Body of pancreas (tissue), 4 donors: ENCODE data around the gene BASP1. TPM values are rescaled to one million over a fixed set of nuclear protein-coding genes. Genes with fewer than 3 reads are reported as not detected.

Experiments
- ATAC-seq: fragments of 150-250 bp; one replicate; pipeline ENCODE4 v1.9.1; 2016
- DNase-seq, 4 donors: peaks; one replicate each; pipeline ENCODE4 v3.0.0-alpha.2; 2019
- H3K27ac ChIP-seq, 4 donors: fragments of 200-600 bp; sonication (generic); 1 replicate in 3 of 4; 2 replicates in 1 of 4; pipeline versions ENCODE4 v1.5.1 to v1.6.1; 2016 to 2019; ENCODE audit warnings: mild to moderate bottlenecking in 1 of 4, mixed read lengths in 1 of 4, moderate library complexity in 1 of 4
- H3K27me3 ChIP-seq, 2 donors: fragments of 200-600 bp; sonication (generic); one replicate each; pipeline ENCODE4 v1.6.0; 2016; ENCODE audit warnings: mild to moderate bottlenecking in 1 of 2
- H3K36me3 ChIP-seq, 2 donors: fragments of 200-600 bp; sonication (generic); replicated peaks in 1 of 2; 2 replicates each; pipeline ENCODE4 v1.5.1; 2016; ENCODE audit warnings: low read depth in 2 of 2; ENCODE audit not compliant: insufficient read depth in 1 of 2
- H3K4me1 ChIP-seq: fragments of 200-600 bp; sonication (generic); one replicate; pipeline ENCODE4 v1.6.0; 2016
- H3K4me3 ChIP-seq, 2 donors: fragments of 200-600 bp; sonication (generic); 1 replicate in 1 of 2; 2 replicates in 1 of 2; pipeline ENCODE4 v1.5.1; 2016 to 2019
- H3K9me3 ChIP-seq, 3 donors: fragments of 200-600 bp; sonication (generic); 1 replicate in 2 of 3; 2 replicates in 1 of 3; pipeline ENCODE4 v1.5.1; 2016
- POLR2A ChIP-seq, 3 donors: fragments of 450-650 bp; IDR thresholded peaks; one replicate each; pipeline ENCODE4 v1.6.1; 2016; ENCODE audit warnings: antibody characterized with exemption in 3 of 3, mild to moderate bottlenecking in 2 of 3
- WGBS, 2 donors: methylation state at CpG; one replicate each; pipeline ENCODE4 v1.1.5; 2017; 5-methylcytosine and 5-hydroxymethylcytosine counted together
- intact Hi-C: fragments of 100-400 bp; cut with DNase I; formaldehyde crosslinking; loops from one replicate; pipeline ENCODE4 v1.15.1; 2023
- total RNA-seq, 2 donors: library from RNA; depleted of rRNA; stranded (reverse); fragments of >200 nt; gene quantifications; one replicate each; pipeline ENCODE4 v1.1.0, GENCODE V29; 2016
- TF ChIP-seq, protein P1 (sequence below), 7 experiments: fragments of 450-650 bp in 4 of 7; fragments of 200-600 bp in 3 of 7; sonication (generic) in 3 of 7; IDR thresholded peaks; one replicate each; pipeline ENCODE4 v1.5.1; 2016 to 2019; ENCODE audit warnings: antibody characterized with exemption in 7 of 7

The BASP1 gene
- total RNA-seq, 2 donors from 2014 or later = 4.0 to 4.7 TPM

DNA sequence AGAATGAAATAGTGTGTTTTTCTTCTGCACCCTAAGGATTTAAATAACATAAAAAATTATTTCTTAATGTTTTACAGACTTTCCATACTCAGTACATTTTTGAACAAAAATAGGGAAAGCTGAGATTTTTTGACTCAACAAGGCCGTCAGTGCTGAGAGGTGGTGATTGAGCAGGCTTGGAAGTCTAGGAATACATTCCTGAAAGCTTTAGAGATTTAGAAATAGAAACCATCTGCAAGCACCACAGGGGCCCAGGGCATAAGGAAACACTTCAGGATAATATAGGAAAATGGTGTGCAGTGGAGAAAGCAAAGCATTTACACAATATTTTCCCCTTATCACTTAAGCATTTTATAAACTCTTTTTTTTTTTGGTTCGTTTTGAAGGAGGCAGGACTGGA is 5.2 kb downstream of the BASP1 start:
- peaks cover 0 to 7% of the 10 kb centered on the region in 2 donors for H3K27me3 ChIP-seq
- H3K4me3 ChIP-seq = no peak overlapping the region
- TF ChIP-seq POLR2A (IDR thresholded peaks at IDR 0.05) = no peak
- no peaks in the 10 kb centered on the region for H3K9me3 ChIP-seq
- ATAC-seq = no peak
- intact Hi-C loops = no loop called here
- 58 to 65% methylated on average over 2 of the region's 2 CpGs for WGBS, 2 donors
- no peaks in the 10 kb centered on the region for H3K36me3 ChIP-seq
- no peak for DNase-seq
- H3K27ac ChIP-seq = no peak overlapping the region
- H3K4me1 ChIP-seq = peaks cover 10% of the 10 kb centered on the region

DNA sequence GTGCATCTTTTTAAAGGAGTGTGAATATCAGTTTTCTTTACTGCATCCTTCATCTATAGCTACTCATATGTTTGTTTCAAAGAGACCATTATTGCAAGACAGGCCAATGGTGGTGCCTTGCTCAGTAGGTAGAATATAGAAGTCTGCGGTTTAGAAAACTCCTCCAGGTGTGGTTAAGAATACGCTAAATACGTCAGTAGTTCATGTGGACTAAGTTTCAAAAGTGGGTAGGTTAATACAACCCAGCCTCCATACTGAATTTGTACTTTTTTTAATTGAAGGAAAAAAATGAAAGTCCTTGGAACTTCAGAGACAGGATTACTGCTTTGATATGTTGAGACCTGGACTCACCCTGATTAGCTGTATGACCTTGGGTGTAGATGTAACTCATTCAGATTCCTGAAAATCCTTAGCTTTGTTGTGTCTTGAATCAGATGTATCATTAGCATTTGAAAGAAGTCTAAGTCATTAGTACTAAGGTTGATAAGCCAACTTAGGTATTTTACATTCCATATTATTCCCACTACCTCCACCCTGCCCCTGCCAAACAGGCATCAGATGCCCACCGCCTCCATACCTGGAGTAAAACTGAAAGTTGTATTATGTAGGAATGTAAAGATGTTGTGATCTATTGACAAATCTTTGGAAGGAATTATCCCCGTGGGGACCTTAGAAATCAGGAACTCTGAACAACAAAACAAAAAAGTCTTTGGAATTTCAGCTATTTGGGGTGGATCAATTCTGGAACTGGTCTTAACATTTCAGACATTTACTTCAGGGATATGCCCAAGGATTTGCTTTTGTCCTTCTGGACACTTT is 6.1 kb downstream of the BASP1 start:
- intact Hi-C loops = no loop called here
- ATAC-seq (no peak), DNase-seq (no peak)
- Histone ChIP-seq H3K4me3 (no peak overlapping the region), H3K27me3 (peaks cover 0 to under 1% of the 10 kb centered on the region in 2 donors), H3K36me3 (no peaks in the 10 kb centered on the region), H3K27ac (no peak overlapping the region), H3K4me1 (peaks cover 4% of the 10 kb centered on the region), H3K9me3 (no peaks in the 10 kb centered on the region)
- TF ChIP-seq POLR2A (IDR thresholded peaks at IDR 0.05) = no peak
- TF ChIP-seq, protein P1, sequence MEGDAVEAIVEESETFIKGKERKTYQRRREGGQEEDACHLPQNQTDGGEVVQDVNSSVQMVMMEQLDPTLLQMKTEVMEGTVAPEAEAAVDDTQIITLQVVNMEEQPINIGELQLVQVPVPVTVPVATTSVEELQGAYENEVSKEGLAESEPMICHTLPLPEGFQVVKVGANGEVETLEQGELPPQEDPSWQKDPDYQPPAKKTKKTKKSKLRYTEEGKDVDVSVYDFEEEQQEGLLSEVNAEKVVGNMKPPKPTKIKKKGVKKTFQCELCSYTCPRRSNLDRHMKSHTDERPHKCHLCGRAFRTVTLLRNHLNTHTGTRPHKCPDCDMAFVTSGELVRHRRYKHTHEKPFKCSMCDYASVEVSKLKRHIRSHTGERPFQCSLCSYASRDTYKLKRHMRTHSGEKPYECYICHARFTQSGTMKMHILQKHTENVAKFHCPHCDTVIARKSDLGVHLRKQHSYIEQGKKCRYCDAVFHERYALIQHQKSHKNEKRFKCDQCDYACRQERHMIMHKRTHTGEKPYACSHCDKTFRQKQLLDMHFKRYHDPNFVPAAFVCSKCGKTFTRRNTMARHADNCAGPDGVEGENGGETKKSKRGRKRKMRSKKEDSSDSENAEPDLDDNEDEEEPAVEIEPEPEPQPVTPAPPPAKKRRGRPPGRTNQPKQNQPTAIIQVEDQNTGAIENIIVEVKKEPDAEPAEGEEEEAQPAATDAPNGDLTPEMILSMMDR (IDR thresholded peaks at IDR 0.05) = no peak
- WGBS, 2 donors = 74 to 76% methylated on average over 5 of the region's 5 CpGs

DNA sequence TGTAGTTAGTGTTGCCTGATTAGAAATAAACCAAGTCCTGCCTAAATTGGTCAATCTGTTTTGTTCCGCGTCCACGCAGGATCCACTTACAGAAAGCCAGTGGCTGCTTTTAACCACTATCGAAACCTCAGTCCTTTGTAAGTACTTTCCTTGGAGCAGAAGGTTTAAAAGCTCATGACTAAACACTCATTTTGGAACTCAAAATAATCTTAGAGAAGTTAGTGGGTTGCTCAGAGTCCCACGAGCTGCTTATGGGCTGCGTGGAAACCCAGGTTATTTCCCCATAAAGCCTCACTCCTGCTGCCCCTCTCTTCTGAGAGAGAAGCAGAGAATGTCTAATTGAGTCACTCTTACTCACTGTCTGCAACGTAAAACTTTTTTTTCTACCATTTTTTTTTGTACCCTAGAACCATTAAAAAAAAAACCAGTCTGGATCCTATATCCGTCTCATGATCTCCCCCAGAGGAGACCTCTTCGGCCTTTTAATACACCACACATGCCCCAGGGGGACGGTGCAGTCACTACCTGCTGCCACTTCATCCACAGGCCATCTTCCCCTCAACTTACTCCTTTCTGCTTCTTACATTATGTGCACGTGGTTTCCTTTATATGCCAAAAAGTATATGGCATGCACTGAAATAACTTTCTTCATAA is 7.6 kb downstream of the BASP1 start:
- intact Hi-C loops = no loop called here
- Histone ChIP-seq H3K27me3 (no peaks in the 10 kb centered on the region), H3K4me3 (no peak overlapping the region), H3K4me1 (no peaks in the 10 kb centered on the region), H3K36me3 (no peaks in the 10 kb centered on the region), H3K9me3 (no peaks in the 10 kb centered on the region), H3K27ac (no peak overlapping the region)
- no peak for TF ChIP-seq POLR2A (IDR thresholded peaks at IDR 0.05)
- TF ChIP-seq, protein P1 (IDR thresholded peaks at IDR 0.05) = no peak
- ATAC-seq (no peak), DNase-seq (no peak)
- 68 to 69% methylated on average over 11 of the region's 11 CpGs for WGBS, 2 donors

DNA sequence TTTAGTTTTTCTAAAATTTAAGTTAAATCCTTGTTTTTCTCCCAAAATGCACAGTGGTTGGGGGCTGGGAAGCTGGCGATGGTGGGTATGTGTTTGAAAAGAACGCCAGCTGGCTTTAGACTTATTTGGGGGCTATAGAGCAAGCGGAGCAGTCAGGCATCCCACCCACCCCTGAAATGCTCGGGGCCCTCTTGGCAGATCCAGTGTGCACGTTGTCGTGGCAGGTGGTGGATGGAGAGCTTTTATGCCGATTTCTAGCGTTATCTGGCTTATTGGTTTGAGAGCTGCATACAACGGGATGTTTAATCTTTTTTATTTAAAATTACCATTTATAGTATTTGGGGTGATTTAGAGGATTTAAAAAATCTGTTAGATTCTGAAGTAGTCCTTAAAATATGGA is 8.1 kb downstream of the BASP1 start:
- no peaks in the 10 kb centered on the region for H3K9me3 ChIP-seq
- TF ChIP-seq, protein P1 (IDR thresholded peaks at IDR 0.05) = no peak
- no peak for TF ChIP-seq POLR2A (IDR thresholded peaks at IDR 0.05)
- ATAC-seq = no peak
- intact Hi-C loops = no loop called here
- H3K4me3 ChIP-seq = no peak overlapping the region
- no peak for DNase-seq
- no peaks in the 10 kb centered on the region for H3K27me3 ChIP-seq
- no peak overlapping the region for H3K27ac ChIP-seq
- 70 to 83% methylated on average over 9 of the region's 9 CpGs for WGBS, 2 donors
- H3K4me1 ChIP-seq = no peaks in the 10 kb centered on the region
- no peaks in the 10 kb centered on the region for H3K36me3 ChIP-seq

DNA sequence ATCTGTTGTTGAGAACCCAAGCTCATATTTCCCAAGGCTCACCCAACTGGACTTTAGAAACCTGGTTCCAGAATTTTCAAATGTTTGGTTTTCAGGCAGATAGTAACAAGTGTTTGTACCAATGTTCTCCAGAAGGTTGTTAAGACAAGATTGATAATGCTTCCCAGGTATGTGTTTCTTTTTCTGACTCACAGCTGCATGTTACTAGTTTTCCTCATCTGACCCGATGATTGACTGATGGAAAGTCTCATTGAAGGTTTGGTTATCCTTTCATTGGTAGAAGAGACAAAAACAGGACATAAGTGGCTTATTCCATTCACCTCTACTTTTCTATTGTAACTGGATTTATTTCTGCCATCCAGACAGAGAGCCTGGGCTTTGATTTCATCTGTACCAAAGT is 10.4 kb downstream of the BASP1 start:
- H3K4me3 ChIP-seq = no peak overlapping the region
- 60 to 88% methylated on average over 1 of the region's 1 CpG for WGBS, 2 donors

More for the DNA sequence above, 10.4 kb downstream of the BASP1 start:
- no peak for DNase-seq
- no peak for TF ChIP-seq POLR2A (IDR thresholded peaks at IDR 0.05)
- TF ChIP-seq, protein P1 (IDR thresholded peaks at IDR 0.05) = no peak
- Histone ChIP-seq H3K9me3 (no peaks in the 10 kb centered on the region), H3K4me1 (no peaks in the 10 kb centered on the region), H3K27me3 (no peaks in the 10 kb centered on the region), H3K36me3 (no peaks in the 10 kb centered on the region), H3K27ac (no peak overlapping the region)
- intact Hi-C loops = no loop called here
- no peak for ATAC-seq
